GM12872 (cell line): Measurements from ENCODE around the gene GRID2.

Experiments
- TF ChIP-seq, protein P1 (sequence below): IDR thresholded peaks from 3 replicates; pipeline ENCODE4 v1.5.1; 2011; ENCODE audit warnings: low read depth, mild to moderate bottlenecking, low read length, moderate library complexity; ENCODE audit not compliant: insufficient read depth

The GRID2 gene

GRCh38 chr4:93143902-93144301, 840.1 kb downstream of the GRID2 start:
- TF ChIP-seq, protein P1, sequence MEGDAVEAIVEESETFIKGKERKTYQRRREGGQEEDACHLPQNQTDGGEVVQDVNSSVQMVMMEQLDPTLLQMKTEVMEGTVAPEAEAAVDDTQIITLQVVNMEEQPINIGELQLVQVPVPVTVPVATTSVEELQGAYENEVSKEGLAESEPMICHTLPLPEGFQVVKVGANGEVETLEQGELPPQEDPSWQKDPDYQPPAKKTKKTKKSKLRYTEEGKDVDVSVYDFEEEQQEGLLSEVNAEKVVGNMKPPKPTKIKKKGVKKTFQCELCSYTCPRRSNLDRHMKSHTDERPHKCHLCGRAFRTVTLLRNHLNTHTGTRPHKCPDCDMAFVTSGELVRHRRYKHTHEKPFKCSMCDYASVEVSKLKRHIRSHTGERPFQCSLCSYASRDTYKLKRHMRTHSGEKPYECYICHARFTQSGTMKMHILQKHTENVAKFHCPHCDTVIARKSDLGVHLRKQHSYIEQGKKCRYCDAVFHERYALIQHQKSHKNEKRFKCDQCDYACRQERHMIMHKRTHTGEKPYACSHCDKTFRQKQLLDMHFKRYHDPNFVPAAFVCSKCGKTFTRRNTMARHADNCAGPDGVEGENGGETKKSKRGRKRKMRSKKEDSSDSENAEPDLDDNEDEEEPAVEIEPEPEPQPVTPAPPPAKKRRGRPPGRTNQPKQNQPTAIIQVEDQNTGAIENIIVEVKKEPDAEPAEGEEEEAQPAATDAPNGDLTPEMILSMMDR = no peak

- TF ChIP-seq, protein P1 = no peak
Measured at GRCh38 chr4:93144644-93145043, 840.9 kb downstream of the GRID2 start.

DNA sequence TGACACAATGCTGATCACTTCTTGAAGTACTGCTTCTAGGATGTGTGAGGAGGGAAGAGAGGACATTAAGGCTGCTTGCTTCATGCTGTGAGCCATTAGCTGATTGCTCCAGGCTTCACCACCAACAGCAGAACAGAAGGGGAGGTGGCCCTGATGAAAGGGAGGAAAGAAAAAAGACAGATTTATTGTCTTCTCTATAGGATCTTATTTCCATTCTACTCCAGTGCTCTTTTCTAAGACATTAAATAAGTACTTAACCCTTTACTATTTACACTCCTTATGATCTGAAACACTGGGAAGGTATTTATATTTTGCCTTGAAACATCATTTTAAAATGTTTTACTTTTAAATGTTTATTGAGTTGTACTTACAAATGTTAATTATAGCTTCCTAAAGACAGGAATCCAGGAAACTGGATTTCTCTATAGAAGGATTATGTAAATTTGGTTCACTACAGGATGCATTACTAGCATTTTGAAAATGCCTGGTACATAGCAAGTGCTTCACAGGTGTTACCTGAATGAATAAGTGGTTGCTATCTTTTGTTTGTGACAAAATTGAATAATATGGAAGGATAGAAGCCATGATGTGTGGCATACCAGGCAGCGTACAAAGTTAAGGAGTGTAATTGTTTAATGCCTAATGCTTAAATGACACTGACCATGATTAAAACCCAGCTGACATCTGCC, 843.9 kb downstream of the GRID2 start:
- TF ChIP-seq, protein P1 = no peak

- TF ChIP-seq, protein P1 = no peak
Measured at GRCh38 chr4:93152491-93152890, 848.7 kb downstream of the GRID2 start.

DNA sequence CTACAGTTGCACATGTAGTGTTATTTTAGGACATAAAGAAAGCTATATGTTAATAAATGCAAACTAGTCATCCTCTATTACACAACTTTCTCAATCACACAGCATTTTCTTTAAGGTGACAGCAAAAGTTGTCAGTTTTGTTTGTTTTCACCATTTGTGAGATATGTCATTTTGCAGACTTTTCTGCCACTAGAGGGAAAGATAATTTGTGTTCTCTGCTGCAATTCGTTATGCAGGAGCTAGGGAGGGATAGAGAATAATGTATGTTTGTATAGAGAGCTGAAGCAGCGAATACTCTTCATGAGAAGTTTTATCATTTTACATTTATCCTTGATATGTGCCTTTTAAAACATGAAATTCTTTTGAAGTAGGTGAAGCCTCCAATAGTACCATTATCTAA, 854.2 kb downstream of the GRID2 start:
- TF ChIP-seq, protein P1 = peak; percentile 9; the same call in 1 of the 3 replicates

- TF ChIP-seq, protein P1 = no peak
Measured at GRCh38 chr4:93168053-93168452, 864.3 kb downstream of the GRID2 start.

- TF ChIP-seq, protein P1 = no peak
Measured at GRCh38 chr4:93169966-93170365, 866.2 kb downstream of the GRID2 start.
